Measurements from ENCODE around the gene TMEM183A.

GRCh38 chr1:203056012-203056411 is 48.8 kb downstream of the TMEM183A start:
- TF ChIP-seq POLR2AphosphoS5 (IDR thresholded peaks at IDR 0.05; ENCODE audit: low read depth, low read length) (no peak), REST (IDR thresholded peaks at IDR 0.05; ENCODE audit: insufficient read depth in 1 of 2, low read depth in 2 of 2, low read length in 2 of 2) (no peak), FOXP2 (optimal IDR thresholded peaks at IDR 0.05; ENCODE audit: borderline replicate concordance, extremely low read depth, extremely low read length, insufficient read depth) (no peak), TAF1 (IDR thresholded peaks at IDR 0.05; ENCODE audit: borderline replicate concordance, insufficient read depth, low read length) (no peak)

All from PFSK-1 (cell line).